ENCODE measurements around the gene CBX4.

The CBX4 gene

DNA sequence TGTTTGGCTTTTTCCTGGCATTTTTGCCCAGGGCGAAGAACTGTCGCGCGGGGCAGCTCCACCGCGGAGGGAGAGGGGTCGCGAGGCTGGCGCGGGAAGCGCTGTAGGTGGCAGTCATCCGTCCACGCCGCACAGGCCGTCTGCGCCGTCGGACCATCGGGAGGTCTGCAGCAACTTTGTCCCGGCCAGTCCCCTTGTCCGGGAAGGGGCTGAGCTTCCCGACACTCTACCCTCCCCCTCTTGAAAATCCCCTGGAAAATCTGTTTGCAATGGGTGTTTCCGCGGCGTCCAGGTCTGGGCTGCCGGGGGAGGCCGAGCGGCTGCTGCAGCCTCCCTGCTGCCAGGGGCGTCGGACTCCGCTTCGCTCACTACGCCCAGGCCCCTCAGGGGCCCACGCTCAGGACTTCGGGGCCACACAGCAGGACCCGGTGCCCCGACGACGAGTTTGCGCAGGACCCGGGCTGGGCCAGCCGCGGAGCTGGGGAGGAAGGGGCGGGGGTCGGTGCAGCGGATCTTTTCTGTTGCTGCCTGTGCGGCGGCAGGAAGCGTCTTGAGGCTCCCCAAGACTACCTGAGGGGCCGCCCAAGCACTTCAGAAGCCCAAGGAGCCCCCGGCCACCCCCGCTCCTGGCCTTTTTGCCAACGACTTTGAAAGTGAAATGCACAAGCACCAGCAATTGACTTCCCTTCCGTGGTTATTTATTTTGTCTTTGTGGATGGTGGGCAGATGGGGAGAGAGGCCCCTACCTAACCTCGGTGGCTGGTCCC lies 2.3 kb upstream of the CBX4 start:
- DNase-seq: no peak

DNA sequence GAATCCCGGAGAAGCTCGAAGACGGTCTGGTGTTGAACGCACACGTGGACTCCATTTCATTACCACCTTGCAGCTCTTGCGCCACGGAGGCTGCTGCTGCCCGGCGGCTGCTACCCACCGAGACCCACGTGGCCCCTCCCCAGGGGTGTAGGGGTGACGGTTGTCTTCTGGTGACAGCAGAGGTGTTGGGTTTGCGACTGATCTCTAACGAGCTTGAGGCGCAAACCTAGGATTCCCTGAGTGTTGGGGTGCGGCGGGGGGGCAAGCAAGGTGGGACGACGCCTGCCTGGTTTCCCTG lies 1.7 kb upstream of the CBX4 start:
- no peak for DNase-seq

- DNase-seq: peak; percentile 36
Observed at GRCh38 chr17:79840269-79840988, 1.2 kb upstream of the CBX4 start.

DNA sequence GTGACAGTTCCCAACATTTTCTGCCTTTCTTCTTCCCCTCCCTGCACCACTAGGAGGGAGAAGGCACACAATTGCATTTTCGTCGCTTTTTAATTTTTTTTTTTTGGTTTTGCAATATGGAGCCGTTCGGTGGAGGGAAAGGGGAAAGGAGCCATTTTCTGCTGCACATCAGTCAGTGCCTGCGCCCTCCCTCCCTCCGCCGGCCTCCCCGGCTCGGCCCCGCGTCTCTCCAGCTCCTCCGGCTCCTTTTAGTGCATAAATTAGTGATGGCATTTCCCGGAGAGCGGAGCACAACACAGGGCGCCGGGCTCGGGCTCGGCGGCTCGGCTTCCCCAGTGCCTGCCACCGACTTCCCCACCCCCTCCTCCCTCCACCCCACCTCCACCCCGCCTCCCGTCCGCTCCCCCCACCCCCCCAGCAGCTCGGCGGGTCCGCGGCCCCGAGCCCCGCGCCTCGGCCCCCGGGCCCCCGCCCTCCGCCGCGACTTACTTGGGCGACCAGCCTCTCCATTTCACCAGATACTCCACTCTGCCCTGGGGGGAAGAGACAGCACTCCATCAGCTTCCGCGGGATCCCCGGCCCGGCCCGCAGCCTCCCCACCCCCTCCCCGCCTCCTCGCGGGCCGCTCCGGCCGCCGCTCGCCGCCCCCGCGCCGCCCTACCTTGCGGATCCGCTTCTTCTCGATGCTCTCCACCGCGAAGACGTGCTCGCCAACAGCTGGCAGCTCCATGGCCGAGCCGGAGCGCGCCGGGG lies 542 bp downstream of the CBX4 start:
- DNase-seq: peak; percentile 58

DNA sequence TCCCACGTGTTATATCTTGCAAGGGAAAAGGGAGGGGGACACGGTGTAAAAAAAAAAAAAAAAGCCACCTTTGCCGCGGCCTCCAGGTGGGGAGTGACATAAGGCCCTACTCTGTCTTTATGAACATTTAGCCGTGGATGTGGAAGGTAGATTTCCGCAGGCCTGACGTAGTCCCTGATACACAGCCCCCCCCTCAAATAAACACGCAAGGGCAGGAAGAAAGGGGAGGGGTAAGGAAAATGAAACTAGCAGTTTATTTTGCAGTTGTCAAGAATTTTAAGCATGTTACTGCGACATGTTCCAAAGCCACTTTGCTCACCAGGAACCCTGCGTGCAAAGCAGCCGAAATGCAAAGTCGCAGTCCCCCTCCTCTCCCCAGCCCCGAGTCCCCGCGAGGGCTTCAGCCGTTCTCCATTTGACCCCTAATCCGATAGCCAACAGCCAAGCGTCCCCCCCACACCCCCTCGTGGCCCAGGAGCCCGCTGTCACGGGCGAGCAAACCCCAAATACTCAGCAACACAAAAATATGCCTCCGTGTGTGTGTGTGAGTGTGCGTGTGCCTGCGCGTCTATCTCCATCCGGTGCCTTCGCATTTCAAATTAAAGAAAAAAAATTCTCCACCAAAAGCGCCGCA lies 1.2 kb downstream of the CBX4 start:
- no peak for DNase-seq

DNA sequence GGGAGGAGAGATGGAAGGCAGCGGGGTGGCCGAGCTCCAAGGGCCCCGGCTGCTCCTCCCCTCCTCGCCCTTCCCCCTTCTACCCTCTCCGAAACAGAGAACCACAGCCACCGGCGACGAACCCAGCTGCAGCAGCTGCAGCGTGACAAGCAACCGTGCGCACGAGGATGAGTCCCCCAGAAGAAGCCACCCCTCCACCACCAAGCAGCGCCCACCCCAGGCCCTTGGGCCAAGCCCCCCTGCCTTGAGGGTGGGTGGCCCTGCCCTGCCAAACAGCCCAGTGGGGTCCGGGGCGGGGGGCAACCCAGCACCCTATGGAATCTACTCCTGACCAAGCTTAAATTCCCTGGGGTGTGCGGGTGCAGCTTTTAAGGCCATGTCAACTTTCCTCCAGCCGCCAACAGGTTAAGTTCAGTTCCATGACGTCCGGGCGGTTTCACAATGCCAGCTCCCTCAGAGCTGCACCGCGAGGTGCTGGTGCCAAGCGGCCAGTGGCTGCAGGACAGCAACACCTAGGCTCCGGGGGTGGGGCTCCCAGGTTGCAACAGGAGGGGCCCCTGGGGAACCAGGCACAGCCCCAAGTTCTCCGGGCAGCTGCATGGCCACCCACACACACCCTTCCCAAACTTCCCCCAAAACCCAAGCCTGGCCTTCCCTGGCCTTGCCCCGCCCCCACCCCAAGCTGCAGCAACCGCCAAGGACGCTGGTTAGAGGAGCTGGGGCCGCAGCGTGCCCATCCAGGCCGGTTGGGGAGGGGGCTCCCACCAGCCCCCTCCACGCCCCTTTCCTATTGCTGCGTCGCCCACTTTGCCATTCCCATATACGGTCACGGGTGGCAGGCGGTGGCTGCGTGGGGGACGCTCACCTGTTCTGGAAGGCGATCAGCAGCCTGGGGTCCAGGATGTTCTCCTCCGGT lies 2.0 kb downstream of the CBX4 start:
- DNase-seq: no peak

GRCh38 chr17:79836510-79836971 lies 2.7 kb downstream of the CBX4 start:
- no peak for DNase-seq

DNA sequence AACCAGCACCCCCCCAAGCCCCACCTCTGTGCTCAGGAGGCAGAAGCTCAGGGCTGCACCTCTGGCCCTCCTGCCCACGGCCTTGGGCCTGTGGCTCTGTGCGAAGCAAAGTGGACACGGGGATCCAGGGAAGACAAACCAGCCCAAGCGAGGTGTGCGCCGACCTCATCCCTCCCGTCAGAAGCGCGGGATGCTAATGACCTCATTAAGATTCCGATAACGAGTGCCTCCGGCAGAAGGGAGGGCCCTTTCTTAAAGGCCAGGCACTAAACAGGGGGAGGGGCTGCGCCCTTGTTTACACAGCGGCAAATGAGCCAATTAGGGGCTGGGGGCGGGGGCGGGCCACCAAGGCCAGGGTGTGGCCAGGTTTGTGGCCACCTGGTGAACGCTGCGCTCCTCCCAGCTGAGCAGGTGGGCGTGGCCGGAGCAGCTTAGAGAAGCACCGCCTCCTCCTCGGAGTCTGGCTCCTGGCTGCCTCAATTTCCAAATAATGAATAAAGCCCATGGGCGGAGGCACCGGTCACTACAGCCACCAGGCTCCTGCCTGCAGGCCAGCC lies 3.2 kb downstream of the CBX4 start:
- DNase-seq: no peak

DNA sequence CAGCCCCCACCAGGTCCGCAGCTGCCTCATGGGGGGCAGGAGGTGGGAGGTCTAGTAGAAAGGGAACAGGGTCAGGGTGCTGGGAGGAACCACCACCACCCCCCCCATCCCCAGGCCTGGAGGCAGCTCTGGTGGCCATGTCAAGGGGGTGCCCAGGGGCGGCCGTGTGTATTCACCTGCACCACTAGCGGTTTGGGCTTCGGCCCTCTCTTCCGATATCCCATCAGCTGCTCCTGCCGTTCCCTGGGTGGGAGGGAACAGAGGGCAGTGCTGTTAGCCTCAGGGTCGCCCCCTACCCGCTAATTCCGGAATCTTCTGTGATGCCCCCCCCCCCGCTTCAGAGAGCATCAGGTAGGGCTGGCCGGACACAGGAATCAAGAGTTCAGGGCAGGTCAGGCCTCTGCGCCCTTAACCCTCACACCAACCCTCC lies 3.8 kb downstream of the CBX4 start:
- no peak for DNase-seq

DNA sequence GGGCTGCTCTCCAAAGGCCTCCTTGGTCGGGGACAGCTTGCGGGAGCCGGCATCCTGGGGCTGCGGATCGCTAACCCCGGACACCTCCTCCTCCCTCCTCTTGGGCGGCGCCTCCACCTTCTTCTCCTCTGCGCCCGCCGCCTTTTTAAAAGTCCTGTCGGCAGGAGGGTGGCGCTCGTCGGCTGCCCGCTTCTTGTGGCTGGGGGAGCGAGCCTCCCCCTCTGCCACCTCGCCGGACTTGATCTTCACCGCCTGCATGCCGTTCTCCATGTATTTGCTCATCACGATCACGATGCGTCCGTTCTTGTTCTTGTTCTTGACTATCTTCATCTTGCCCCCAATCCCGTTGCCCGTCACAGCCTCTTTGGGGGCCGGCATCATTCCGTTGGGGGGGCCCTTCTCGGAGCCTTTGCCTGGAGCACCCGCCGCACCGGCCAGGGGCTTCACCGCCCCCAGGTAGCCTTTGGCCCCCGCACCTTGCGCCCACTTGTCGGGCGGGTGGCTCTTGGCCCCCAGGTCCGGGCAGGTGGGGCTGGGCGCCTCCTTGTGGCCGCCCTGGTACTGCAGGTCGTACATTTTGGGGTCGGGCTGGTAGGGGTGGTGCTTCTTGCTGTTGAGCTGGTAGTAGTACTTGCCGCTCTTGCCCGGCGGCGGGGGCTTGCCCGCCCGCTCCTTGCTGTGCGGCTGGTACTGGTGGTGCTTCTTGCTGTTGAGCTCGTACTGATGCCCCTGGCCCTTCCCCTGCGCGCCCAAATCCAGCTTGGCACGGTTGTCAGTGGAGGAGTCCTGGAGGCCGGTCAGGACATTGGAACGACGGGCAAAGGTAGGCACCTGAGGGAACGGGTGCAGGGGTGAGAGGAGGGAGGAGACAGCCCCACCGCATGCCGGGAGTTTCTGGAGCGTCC lies 4.4 kb downstream of the CBX4 start:
- no peak for DNase-seq

DNA sequence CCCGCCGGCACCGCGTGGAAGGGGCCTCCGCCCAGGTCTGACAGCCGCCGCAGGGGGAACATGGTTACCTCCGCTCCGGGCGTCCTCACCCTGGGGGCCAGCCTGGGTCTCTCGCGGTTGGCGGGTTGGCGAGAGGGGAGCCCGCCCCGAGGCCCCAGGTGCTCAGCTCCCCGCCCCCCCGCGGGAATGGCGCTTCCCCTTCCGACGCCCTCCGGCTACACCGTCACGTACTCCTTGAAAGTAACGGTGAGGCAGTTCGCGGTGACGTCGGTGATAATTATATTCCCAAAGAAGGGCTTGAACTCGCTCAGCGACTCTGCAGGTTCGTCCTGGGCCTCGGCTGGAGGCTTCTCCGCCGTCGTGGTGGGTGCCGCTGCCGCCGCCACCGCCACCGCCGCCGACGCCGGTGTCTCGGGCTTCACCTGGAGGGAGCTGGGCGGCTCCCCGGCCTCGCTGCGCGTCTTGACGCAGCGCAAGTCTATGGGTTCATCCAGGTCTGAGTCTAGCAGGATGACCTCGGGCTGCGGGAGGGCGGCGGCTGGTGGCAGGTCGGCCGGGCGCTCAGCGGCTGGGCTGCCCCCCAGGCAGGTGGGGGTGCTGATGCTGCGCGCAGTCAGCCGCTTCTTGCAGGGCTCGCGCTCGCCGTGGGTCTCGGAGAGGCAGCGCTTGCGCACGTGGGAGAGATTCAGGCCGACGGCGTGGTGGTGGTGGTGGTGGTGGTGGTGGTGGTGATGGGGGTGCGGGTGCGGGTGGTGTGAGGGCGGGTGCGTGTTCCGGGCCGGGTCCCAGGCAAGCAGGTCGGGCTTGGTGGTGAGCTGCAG lies 5.3 kb downstream of the CBX4 start:
- no peak for DNase-seq

DNA sequence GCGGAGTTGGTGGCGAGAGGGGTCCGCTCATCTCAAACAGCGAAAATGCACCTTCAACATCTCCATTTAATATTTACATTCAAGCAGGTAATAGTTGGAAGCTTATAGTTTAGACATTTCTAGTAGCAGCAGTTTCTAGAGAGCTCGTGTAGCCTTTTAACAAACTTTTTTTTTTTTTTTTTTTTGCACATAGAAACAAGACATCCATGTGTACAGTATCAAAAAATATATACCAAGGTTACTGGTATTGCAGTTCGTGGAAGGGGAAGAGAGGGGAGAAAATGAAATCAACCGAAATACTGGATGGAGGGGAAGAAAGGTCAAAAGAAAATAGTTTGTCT lies 6.2 kb downstream of the CBX4 start:
- DNase-seq: no peak

DNA sequence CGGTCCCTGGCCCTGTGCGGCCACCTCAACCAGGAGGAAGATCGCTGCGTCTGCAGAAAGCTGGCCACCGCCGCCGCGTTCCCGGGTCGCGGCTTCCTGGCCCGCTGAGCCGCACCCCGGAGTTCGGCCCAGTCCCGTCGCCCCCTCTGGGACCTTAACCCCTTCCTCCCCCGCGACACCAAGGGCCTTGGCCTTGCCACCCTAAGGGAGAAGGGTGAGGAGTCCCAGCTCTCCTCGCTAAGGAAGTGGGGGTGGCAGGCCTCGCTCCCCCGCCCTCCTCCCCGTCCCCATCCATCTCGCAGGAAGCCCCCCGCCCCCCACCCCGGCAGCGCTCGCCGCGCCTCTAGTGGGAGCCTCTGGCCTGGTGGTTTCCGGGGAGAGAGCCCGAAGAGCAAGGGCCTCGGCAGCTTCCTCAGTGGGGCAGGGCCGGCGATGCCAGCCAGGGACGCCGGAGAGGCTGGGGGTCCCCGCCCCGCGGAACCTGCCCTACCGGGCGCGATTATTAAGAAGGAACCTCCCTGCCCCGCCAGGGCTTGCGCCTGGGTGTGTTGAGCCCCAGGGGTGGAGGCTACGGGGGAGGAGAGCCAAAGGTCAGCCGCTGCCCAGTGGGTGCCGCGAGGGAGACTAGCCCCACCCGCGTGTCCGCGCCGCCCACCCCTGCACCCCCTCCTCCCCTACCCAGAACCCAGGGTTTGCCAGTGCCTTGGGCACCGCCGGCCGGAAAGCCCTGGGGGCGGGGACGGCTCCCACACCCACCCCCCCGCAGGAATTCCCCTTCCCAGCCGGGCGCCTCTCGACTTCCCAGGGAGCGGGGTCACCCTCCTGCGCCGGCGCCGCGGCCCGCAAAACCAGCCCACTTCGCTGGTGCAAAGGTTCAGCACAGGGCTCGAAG lies 6.8 kb downstream of the CBX4 start:
- DNase-seq: no peak

- DNase-seq: no peak
Observed at GRCh38 chr17:79831265-79832217, 7.7 kb downstream of the CBX4 start.

DNA sequence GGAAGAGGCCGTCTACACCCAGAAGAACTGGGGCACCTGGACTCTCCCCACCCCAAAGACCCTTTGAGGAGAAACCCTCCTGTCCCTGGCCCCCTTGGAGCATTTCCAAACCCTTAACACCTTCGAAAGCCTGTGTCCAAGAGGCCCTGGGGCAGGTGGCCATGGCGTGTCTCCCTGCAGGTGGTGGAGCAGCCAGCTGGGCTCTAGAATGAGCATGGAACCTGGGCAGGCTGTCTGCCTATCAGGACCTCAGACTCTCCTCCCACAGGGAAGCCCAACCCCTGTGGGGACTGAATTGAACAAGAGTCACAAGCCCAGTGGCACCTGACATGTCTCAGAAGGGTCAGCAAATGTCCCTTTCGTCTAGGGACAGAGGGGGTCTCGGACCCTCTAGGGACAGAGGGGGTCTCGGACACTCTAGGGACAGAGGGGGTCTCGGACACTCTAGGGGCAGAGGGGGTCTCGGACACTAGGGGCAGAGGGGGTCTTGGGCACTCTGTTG lies 8.4 kb downstream of the CBX4 start:
- no peak for DNase-seq

DNA sequence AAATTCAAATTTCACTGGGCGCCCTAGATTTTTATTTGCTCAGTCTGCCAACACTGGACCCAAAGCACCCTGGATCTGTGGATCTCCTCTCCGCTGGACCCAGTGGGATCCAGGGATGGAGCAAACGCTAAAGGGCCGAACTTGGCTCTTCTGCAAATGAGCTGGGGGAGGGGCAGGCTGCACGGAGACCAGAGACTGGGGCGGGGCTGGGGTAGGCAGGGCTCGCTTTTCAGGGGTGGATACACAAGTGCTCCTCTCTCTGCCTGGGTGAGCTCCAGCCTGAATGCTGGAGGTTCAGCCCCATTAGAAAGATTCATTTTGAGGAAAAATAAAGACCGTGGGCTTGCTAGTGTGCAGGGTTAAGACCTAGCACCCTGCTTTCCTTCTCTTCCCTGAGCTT lies 8.9 kb downstream of the CBX4 start:
- DNase-seq: no peak

DNA sequence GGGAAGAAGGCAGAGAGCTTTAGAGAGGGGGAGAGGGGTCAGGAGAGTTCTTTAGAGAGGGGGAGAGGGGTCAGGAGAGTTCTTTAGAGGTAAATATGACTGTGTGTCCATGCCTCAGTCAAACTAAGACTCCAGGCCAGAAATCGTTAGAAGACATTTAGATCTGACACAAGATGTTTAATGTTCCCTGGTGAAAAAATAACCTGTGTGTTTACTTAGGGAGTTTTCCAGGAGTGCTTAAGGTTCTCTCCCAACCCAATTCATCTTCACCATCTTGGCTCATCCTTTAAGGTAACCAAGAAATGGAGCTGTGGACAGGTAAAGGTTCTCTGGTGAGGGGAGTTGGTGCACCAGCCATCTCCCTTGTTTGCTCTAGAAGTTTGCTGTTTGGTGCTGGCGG lies 9.8 kb downstream of the CBX4 start:
- DNase-seq: no peak

GRCh38 chr17:79829004-79829403 lies 10.2 kb downstream of the CBX4 start:
- no peak for DNase-seq
